Thyroid gland (tissue), 4 donors: ENCODE measurements around the gene MON2.
"Not testable (repeated sequence)": the region's sequence is repeated elsewhere in the genome, so short reads cannot be mapped to it uniquely, and the experiment has no call there.

Experiments
- CTCF ChIP-seq, 6 experiments: fragments of 200-600 bp in 3 of 6; fragments of 450-650 bp in 3 of 6; sonication (generic) in 3 of 6; IDR thresholded peaks; one replicate each; pipeline ENCODE4 v1.5.1; 2016 to 2019; ENCODE audit warnings: antibody characterized with exemption in 6 of 6, mild to moderate bottlenecking in 2 of 6, inconsistent platforms in 1 of 6, moderate library complexity in 1 of 6
- POLR2A ChIP-seq, 2 donors: fragments of 450-650 bp; IDR thresholded peaks; one replicate each; pipeline ENCODE4 v1.6.1; 2017; ENCODE audit warnings: antibody characterized with exemption in 2 of 2, mild to moderate bottlenecking in 2 of 2, moderate library complexity in 1 of 2

- not testable (repeated sequence) for TF ChIP-seq CTCF, POLR2A (IDR thresholded peaks at IDR 0.05)
Measured at GRCh38 chr12:62514080-62514479, 47.5 kb downstream of the MON2 start.
